ENCODE data around the gene FBXL2. TPM values are rescaled to one million over a fixed set of nuclear protein-coding genes. Genes with fewer than 3 reads are reported as not detected.
A peak's percentile ranks its signal among the peaks of the same experiment; 100 is the strongest.

FBXL2 gene
- total and polyA plus RNA-seq, 2 of the 8 experiments (the other 6 are each of a cell fraction or from before 2014, with no cell fraction given) = 3.1 to 5.4 TPM

GRCh38 chr3:33277193-33277882, at the start of gene FBXL2 (continued):
- peak; percentile 77 for TF ChIP-seq ATF3 (IDR thresholded peaks at IDR 0.05; ENCODE audit: insufficient read depth, low read depth, low read length)
- peak; percentile 35 for TF ChIP-seq ASH2L (IDR thresholded peaks at IDR 0.05; ENCODE audit: low read length)
- TF ChIP-seq BRCA1 (IDR thresholded peaks at IDR 0.05; ENCODE audit: low read depth, low read length) = no peak
- no peak for TF ChIP-seq CTCF (IDR thresholded peaks at IDR 0.05; ENCODE audit: control extremely low read depth in 1 of 3, insufficient read depth in 1 of 3, low read depth in 1 of 3, low read length in 3 of 3)
- 0 out of 2 replicates have a peak, but pooled peaks have one; percentile 36 for TF ChIP-seq TBP (IDR thresholded peaks at IDR 0.05; ENCODE audit: low read depth, low read length)
- no peak for TF ChIP-seq CHD1 (IDR thresholded peaks at IDR 0.05; ENCODE audit: low read depth, low read length)
- TF ChIP-seq GABPA (IDR thresholded peaks at IDR 0.05; ENCODE audit: borderline replicate concordance, insufficient read depth, low read length) = no peak
- TF ChIP-seq PHF8 (conservative IDR thresholded peaks at IDR 0.05; ENCODE audit: low read depth, low read length) = peak; percentile 57; the same call in 1 of the 2 replicates
- 0 out of 2 replicates have a peak, but pooled peaks have one; percentile 20 for TF ChIP-seq POLR2AphosphoS5 (IDR thresholded peaks at IDR 0.05; ENCODE audit: low read depth, low read length)
- TF ChIP-seq JUN (IDR thresholded peaks at IDR 0.05; ENCODE audit: low read depth, low read length) = no peak
- no peak for TF ChIP-seq SIRT6 (IDR thresholded peaks at IDR 0.05; ENCODE audit: low read length)
- no peak for TF ChIP-seq NANOG (IDR thresholded peaks at IDR 0.05; ENCODE audit: insufficient read depth, low read depth, low read length, poor library complexity, severe bottlenecking)
- no peak for TF ChIP-seq SP2 (IDR thresholded peaks at IDR 0.05; ENCODE audit: low read length)
- TF ChIP-seq POLR2A (IDR thresholded peaks at IDR 0.05; ENCODE audit: control extremely low read depth in 1 of 2, low read depth in 2 of 2, low read length in 2 of 2) = no peak
- TF ChIP-seq RXRA (IDR thresholded peaks at IDR 0.05; ENCODE audit: insufficient read depth, low read depth, low read length) = no peak
- peak; percentile 96 for TF ChIP-seq USF2 (IDR thresholded peaks at IDR 0.05; ENCODE audit: low read length)
- no peak for TF ChIP-seq ZNF274 (IDR thresholded peaks at IDR 0.05; ENCODE audit: borderline replicate concordance, extremely low read depth, low read length)
- no peak for TF ChIP-seq SUZ12 (IDR thresholded peaks at IDR 0.05; ENCODE audit: low read length)
- TF ChIP-seq SP4 (IDR thresholded peaks at IDR 0.05; ENCODE audit: low read length) = no peak
- no peak for TF ChIP-seq EZH2 (IDR thresholded peaks at IDR 0.05; ENCODE audit: low read depth, low read length, severe bottlenecking)
- no peak for TF ChIP-seq NRF1 (IDR thresholded peaks at IDR 0.05; ENCODE audit: low read depth, low read length)

Data from H1 (cell line).